GM19372 (cell line): ENCODE measurements around the gene CREB3L2.
"Not testable (repeated sequence)": the region's sequence is repeated elsewhere in the genome, so short reads cannot be mapped to it uniquely, and the experiment has no call there.

Source experiments
- ATAC-seq: cut with Tn5 transposase; IDR thresholded peaks from one replicate; pipeline ENCODE4 v1.9.1; 2021; ENCODE audit warnings: mild to moderate bottlenecking, low read depth, moderate library complexity; ENCODE audit not compliant: unreplicated experiment

The CREB3L2 gene

DNA sequence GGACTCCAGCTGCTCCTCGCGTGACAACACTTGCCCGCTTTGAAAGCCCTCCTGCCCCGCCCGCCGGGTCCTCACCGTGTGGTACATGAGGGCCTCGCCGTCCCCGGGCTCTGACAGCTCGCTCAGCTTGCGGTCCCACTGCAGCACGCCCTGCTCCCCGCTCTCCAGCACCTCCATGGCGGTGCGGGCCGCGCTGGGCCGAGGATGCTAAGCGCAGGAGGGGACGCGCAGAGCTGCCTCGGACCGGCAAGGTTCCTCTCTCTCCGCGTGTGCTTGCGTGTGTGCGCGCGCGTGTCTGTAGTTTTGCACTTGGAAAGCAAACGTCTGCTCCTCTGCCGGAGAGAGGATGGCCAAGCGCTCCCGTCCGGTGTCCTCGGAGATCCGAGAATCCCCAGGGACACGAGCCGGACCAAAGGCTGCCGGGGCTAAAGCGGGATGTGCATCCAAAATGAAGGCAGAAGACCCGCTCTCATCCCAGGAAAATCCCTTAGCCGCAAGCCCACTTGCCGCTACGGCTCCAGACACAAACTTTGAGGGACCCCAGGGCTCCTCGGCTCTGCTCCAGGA, at the start of gene CREB3L2:
TSS of gene CREB3L2 (minus strand) at position 558 of the 567 bp plus-strand sequence. CDS start at position 177, 381 bp downstream.
- ATAC-seq = peak; percentile 28

DNA sequence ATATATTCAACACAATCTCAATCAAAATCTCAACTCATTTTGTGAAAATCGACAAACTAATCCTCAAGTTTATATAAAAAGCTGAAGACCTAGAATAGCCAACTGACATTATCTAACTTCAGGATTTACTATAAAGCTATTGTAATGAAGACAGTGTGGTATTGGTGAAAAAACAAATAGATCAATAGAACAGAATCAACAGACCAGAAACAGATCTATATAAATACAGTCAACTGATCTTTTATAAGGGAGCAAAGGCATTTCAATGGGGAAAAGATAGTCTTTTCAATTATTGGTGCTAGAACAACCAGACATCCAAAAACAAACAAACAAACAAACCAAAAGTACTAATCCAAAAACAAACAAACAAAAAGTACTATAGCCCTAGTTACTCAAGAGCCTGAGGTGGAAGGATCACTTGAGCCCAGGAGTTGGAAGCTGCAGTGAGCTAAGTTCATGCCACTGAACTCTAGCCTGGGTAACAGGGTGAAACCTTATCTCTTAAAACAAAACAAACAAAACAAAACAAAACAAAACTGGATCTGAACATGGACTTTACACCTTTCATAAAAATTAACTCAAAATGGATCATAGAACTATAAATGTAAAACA, 47.7 kb upstream of the CREB3L2 start:
- ATAC-seq = no peak

DNA sequence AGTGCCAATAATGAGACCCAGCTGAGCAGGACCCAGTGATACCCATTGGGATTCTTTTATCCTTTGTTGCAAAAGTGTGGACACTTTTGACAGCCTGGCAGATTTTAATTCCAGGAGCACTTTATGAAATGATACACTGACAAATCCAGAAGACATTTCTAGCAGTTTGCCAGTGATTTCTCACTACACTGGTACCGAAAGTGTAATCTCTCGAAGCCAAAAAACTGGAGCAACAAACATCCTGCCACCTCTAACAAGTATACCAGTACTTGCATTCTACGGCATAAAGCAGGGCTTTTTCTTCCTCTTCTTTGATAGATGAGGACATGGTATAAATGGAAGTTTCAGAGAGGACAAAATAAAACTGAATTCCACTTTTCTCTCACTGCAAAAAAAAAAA, 46.0 kb upstream of the CREB3L2 start:
- ATAC-seq = no peak

GRCh38 chr7:138044897-138045296, 43.0 kb upstream of the CREB3L2 start:
- ATAC-seq = no peak

GRCh38 chr7:138040063-138040462, 38.2 kb upstream of the CREB3L2 start:
- ATAC-seq = not testable (repeated sequence)

GRCh38 chr7:138036135-138036534, 34.2 kb upstream of the CREB3L2 start:
- ATAC-seq = no peak

GRCh38 chr7:138033241-138033640, 31.4 kb upstream of the CREB3L2 start:
- ATAC-seq = no peak

- no peak for ATAC-seq
Measured at GRCh38 chr7:138032770-138033169, 30.9 kb upstream of the CREB3L2 start.

- ATAC-seq = no peak
Measured at GRCh38 chr7:138032186-138032585, 30.3 kb upstream of the CREB3L2 start.

DNA sequence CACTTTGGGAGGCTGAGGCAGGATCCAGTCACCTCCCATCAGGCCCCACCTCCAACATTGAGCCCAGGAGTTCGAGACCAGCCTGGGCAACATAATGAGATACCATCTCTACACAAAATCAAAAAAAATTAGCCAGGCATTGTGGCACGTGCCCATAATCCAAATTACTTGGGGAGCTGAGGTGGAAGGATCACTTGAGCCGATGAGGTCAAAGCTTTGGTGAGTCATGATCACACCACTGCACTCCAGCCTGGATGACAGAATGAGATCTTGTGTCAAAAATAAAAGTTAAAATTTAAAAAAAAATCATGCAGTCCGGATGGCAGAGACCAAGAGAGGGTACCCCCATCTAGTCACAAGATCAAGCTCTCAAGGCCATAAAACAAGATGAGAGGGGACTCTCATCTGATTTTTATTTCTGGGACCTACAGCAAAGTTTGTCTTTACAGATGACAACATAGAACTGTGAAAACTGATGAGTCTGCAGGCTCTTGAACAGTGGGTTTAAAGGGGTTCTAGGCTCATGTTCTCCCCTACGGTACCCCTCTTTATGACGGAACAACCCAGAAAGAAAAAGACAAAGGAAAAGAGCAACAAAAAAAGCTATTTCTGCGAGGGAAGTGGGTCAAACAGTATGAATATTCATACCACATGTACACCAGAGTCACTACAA, 28.9 kb upstream of the CREB3L2 start:
- ATAC-seq = no peak

DNA sequence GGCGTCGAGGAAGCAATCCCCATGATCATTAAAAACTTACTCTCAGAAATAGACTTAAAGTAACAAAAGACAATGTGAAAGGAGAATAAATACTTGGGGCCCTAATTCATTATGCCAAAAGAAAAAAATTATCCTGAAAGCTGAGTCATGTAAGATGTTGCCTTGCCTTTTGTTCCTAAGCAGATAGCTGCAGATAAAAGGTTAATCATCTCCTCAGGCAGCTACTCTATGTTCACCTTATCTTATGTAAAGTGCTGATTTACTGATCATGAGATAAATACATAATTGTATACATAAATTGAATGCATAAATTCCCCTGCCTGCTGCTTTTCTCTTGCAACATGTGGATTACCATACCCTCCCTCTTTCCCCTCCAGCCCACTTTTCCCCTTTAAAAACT, 28.1 kb upstream of the CREB3L2 start:
- ATAC-seq = no peak

- no peak for ATAC-seq
Measured at GRCh38 chr7:138029126-138029525, 27.2 kb upstream of the CREB3L2 start.

- no peak for ATAC-seq
Measured at GRCh38 chr7:138027100-138027499, 25.2 kb upstream of the CREB3L2 start.

DNA sequence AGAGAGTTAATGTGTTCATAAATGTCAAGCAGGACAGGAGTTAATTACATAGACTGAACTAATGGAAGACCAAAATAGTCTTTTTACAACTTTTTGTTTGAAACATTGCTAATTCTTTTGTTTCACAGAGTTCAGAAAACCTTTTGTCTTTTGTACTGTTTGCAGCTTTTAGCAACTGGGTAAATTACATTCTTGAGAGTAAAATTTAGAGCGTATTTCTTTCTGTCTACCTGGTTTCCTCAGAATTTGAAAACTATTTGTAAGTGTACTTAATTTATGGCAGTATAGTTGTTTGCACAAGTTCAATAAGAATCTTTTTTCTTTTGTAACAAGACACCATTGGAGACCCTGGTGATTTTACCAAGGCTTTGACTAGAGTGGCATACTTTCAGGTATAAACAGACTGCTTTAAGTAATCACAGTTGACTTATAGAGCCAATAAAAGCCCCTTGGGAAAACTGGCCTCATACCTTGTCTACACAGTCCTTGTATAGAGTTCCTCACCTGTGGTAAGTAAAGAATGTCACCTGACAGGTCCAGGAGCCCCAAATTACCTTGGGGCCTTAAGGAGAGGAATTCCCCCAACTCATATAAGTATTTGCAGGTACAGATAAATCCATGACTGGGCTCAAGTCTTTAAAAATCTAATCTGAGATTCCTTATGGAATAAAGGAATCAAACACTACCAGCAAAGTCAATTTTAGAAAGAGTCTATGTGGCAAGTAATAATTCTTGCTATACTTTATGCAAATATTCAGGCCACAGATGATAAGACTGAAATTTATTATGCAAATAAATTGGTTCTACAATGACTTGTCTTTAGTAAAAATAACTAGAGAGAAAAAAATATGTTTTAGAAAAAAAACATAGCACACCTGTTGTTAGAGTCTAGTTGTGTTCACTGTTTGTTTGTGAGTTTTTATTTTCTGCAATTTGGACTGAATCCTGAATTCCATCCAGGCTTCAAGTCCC, 23.6 kb upstream of the CREB3L2 start:
- ATAC-seq = no peak

- ATAC-seq = no peak
Measured at GRCh38 chr7:138024765-138025164, 22.9 kb upstream of the CREB3L2 start.

DNA sequence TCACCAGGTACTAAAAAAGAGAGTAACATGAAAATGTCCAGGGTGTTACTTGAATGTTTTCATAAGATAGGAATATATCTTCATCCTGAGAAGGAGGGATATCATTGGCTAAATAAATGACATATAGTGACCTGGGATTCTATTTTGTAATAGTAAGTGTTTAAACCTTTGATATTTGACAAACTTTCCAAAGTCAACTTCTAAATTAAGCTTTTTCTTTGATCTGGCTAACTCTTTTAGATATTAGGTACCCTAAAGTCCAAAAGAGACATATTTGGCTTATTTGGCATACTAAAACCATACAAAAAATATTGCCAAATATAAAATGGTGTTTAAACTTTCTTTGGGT, 22.4 kb upstream of the CREB3L2 start:
- no peak for ATAC-seq

- peak; percentile 78 for ATAC-seq
Measured at GRCh38 chr7:138023618-138024342, 21.9 kb upstream of the CREB3L2 start.

DNA sequence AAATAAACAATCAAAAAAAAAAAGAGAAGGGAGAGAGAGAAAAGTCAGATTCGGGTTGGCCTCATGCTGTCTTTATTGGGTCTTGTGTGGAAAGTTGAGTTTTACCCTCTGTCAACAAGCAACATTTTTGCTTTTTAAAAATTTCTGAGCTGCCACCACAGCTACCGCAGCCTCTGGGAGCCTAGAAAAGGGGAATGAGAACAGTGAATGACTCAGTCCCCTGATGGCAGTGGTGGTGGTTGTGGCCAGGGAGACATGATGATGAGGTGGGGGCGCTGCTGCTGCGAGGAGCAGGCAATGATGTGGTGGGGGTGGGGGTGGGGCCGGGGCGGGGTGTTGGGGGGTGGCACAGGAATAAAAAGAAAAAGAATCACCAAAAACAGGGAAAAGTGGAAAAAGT, 20.0 kb upstream of the CREB3L2 start:
- no peak for ATAC-seq

DNA sequence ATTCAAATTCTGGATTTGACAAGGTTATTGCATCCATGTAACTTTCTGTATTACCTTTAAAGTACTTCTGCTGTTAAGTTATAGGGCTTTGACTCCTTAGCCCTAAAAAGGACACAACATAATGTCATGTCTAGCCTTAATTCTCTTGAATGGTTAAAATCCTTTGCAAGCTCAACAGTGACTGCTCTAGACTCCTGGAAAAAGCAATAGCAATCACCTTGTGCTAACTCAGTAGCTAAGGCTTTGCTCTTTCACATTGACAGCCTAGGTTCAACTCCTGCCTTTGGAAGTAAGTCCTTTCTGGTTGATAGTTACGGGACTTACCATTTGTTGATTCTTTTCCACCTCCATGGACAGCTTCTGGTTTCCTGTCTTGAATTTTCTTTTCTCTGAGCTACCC, 16.1 kb upstream of the CREB3L2 start:
- ATAC-seq = no peak

DNA sequence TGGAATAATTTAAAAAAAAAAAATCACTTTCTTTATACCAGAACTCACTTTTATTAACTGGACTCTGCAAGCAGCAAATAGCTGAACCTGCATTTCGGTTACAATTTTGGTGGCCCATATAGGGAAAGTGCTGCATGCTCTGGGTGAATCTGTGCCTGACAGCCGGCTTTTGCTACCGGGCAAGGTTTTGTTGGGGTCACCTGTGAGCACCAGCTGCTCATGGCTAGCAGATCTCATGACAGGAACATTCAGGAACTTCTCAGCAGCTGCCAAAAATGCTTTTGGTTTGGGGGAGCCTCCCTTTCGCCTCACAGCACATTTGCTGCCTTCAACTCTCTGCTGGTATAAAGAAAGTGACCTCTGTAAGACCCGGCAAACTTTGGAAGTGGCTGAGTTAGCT, 13.2 kb upstream of the CREB3L2 start:
- no peak for ATAC-seq
